ENCODE data around the gene GET4.

GRCh38 chr7:901388-902154 lies 25.2 kb downstream of the GET4 start:
- no peak for TF ChIP-seq CTCF (conservative IDR thresholded peaks at IDR 0.05 in 1 of 2, IDR thresholded peaks at IDR 0.05 in 1 of 2; ENCODE audit: extremely low read depth in 1 of 2, insufficient read depth in 1 of 2, low read depth in 1 of 2, low read length in 2 of 2)
- TF ChIP-seq EZH2 (IDR thresholded peaks at IDR 0.05; ENCODE audit: borderline replicate concordance, low read length), result no peak
